ENCODE results near the gene TMEM87B. TPM values are rescaled to one million over a fixed set of nuclear protein-coding genes. Genes with fewer than 3 reads are reported as not detected.

Gene TMEM87B
- total and polyA plus RNA-seq, 2 of the 8 experiments (the other 6 are each of a cell fraction or from before 2014, with no cell fraction given), result 7.2 to 9.0 TPM

DNA sequence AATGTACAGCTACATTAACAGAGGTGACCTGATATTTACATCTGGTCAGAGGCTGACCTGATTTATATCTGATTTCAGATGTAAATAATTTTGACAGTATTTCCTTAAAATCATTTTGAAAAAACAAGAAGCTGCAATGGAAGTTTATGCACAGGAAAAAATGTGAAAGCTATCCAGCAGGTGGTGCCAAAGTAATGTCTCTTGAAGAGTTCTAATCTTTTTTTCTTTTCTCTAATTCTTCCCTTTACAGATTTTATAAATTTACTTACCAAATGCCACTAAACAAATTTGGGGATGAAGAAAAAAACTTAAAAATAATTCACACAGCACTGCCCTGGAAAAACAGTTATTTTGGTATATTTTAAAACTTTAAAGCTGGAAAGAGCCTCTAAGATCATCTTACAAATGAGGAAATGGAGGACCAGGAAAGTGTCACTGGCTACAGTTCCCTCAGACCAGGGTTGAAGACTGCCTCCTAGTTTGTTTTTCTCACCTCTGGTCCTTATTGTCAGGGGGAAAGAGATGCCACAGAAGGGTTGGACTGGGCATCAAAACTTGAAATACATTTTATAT, 66.7 kb downstream of the TMEM87B start:
- no peak overlapping the region for H2BK15ac ChIP-seq (ENCODE audit: low read length)
- no peak overlapping the region for H3K9ac ChIP-seq (replicated peaks in 1 of 4; ENCODE audit: extremely low read depth in 1 of 4, low read depth in 3 of 4, low read length in 3 of 4)
- H3K9me3 ChIP-seq (ENCODE audit: insufficient read depth in 2 of 2, low read depth in 1 of 2, low read length in 1 of 2), result peaks cover 0 to 3% of the 10 kb centered on the region in 2 experiments; a peak in 1 of 4 replicates
- H2BK20ac ChIP-seq (ENCODE audit: low read length), result no peak overlapping the region
- no peak overlapping the region for H2AK5ac ChIP-seq (ENCODE audit: low read depth, low read length)
- no peak overlapping the region for H2AFZ ChIP-seq (ENCODE audit: low read length)
- CTCF ChIA-PET (ENCODE audit: partially characterized antibody), result interaction anchor here (0.8 to 2.5 kb wide), 22 partner anchors 9 to 603 kb away, joined by 3 to 12 read pairs (median 4); partner anchors contain the start of genes FBLN7 and ZC3H8
- H3K23ac ChIP-seq (ENCODE audit: insufficient read length), result no peak overlapping the region
- DNase-seq (ENCODE audit: low read depth in 1 of 2, low spot score in 2 of 2), result no peak
- no peaks in the 10 kb centered on the region for H3K36me3 ChIP-seq (ENCODE audit: control insufficient read depth in 2 of 4, insufficient read depth in 4 of 4, low read length in 3 of 4)
- no peak overlapping the region for H4K5ac ChIP-seq (ENCODE audit: insufficient read length, low read depth, low read length)
- no peak overlapping the region for H3K4me3 ChIP-seq (ENCODE audit: extremely low read depth in 1 of 4, insufficient read depth in 2 of 4, low read depth in 3 of 4, low read length in 4 of 4)
- TF ChIP-seq RAD21 (IDR thresholded peaks at IDR 0.05 in 1 of 2, conservative IDR thresholded peaks at IDR 0.05 in 1 of 2; ENCODE audit: low read depth in 2 of 2, low read length in 2 of 2), result peak; percentile 67 to 78
- no peak for TF ChIP-seq CHD1 (IDR thresholded peaks at IDR 0.05; ENCODE audit: low read depth, low read length)
- TF ChIP-seq, protein P1, sequence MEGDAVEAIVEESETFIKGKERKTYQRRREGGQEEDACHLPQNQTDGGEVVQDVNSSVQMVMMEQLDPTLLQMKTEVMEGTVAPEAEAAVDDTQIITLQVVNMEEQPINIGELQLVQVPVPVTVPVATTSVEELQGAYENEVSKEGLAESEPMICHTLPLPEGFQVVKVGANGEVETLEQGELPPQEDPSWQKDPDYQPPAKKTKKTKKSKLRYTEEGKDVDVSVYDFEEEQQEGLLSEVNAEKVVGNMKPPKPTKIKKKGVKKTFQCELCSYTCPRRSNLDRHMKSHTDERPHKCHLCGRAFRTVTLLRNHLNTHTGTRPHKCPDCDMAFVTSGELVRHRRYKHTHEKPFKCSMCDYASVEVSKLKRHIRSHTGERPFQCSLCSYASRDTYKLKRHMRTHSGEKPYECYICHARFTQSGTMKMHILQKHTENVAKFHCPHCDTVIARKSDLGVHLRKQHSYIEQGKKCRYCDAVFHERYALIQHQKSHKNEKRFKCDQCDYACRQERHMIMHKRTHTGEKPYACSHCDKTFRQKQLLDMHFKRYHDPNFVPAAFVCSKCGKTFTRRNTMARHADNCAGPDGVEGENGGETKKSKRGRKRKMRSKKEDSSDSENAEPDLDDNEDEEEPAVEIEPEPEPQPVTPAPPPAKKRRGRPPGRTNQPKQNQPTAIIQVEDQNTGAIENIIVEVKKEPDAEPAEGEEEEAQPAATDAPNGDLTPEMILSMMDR (IDR thresholded peaks at IDR 0.05; ENCODE audit: control extremely low read depth in 1 of 3, insufficient read depth in 1 of 3, low read depth in 1 of 3, low read length in 3 of 3), result peak in 2 of 3 experiments; percentile 34 to 37; a peak in 2 of 4 replicates
- no peak overlapping the region for H3K56ac ChIP-seq (replicated peaks; ENCODE audit: insufficient read length, low read depth, low read length)
- no peak overlapping the region for H2BK5ac ChIP-seq (ENCODE audit: low read depth, low read length)
- no peaks in the 10 kb centered on the region for H3K79me1 ChIP-seq (ENCODE audit: low read depth, low read length)
- H3K23me2 ChIP-seq (ENCODE audit: low read depth, low read length), result no peaks in the 10 kb centered on the region; the same call in 1 of the 2 replicates
- no peaks in the 10 kb centered on the region for H3K79me2 ChIP-seq (ENCODE audit: control insufficient read depth in 1 of 2, insufficient read depth in 2 of 2, low read length in 2 of 2)
- no peaks in the 10 kb centered on the region for H3K4me1 ChIP-seq (replicated peaks in 1 of 4; ENCODE audit: control insufficient read depth in 3 of 4, insufficient read depth in 4 of 4, low read length in 3 of 4)
- POLR2A ChIA-PET (ENCODE audit: partially characterized antibody), result no interaction called here
- no peak overlapping the region for H4K91ac ChIP-seq (replicated peaks; ENCODE audit: insufficient read length, low read length)
- no peak overlapping the region for H3K4me2 ChIP-seq (ENCODE audit: insufficient read depth in 1 of 2, low read depth in 2 of 2, low read length in 2 of 2)
- no peak overlapping the region for H3K14ac ChIP-seq (ENCODE audit: insufficient read length)
- no peaks in the 10 kb centered on the region for H3K27me3 ChIP-seq (replicated peaks in 1 of 4; ENCODE audit: control insufficient read depth in 3 of 4, extremely low read depth in 1 of 4, insufficient read depth in 3 of 4, low read length in 3 of 4)
- no peak overlapping the region for H3K4ac ChIP-seq (replicated peaks; ENCODE audit: insufficient read length, low read depth, low read length)
- H3K18ac ChIP-seq (ENCODE audit: extremely low read depth, low read length), result no peak overlapping the region
- no peak overlapping the region for H2BK120ac ChIP-seq (replicated peaks; ENCODE audit: low read depth, low read length)
- H2BK12ac ChIP-seq (ENCODE audit: low read depth, low read length), result no peak overlapping the region
- no peak overlapping the region for H3K27ac ChIP-seq (ENCODE audit: low read depth, low read length)
- no peak overlapping the region for H4K8ac ChIP-seq (ENCODE audit: extremely low read depth, insufficient read depth, low read length)
- FAIRE-seq, result peak; percentile 52
- H4K20me1 ChIP-seq (replicated peaks in 1 of 2; ENCODE audit: control insufficient read depth in 1 of 2, insufficient read depth in 2 of 2, low read length in 2 of 2), result no peaks in the 10 kb centered on the region

Measured in H1 (cell line).